ENCODE data around the gene CBFA2T3.

CBFA2T3 gene

GRCh38 chr16:88963583-88963982 lies 13.4 kb downstream of the CBFA2T3 start:
- DNase-seq (ENCODE audit: low read depth in 4 of 4, low spot score in 1 of 4): no peak

DNA sequence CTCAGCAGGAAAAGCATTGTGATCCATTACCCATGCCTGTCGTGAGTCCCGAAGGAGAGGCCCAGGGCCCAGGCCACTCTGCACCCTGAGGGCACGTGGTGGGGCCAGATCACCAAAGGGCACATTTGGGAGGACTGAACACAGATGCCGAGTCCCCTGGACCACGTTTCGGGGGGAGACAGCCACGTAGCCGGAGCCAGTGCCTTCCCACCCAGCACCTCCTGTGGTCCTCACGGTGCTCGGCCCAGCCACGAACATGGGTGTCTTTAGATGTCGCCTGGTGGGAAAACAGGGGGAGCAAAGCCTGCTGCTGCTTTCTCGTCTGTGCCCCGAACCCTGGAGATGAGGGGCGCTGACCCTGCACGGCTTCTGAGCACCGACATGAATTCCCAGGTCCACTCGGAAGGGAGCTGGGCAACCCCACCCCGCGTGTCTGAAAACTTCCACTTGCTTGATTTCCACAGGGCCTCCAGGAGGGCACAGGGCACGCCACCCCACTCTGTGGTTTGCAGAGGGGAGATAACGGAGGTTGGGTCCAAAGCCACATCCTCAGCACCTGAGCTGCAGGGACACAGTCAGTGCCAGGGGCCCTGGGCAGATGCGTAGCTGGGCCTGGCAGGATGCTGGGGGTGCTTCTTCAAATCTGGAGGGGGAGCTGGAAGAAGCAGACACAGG lies 14.4 kb downstream of the CBFA2T3 start:
- no peak for DNase-seq (ENCODE audit: low read depth in 4 of 4, low spot score in 1 of 4)

DNA sequence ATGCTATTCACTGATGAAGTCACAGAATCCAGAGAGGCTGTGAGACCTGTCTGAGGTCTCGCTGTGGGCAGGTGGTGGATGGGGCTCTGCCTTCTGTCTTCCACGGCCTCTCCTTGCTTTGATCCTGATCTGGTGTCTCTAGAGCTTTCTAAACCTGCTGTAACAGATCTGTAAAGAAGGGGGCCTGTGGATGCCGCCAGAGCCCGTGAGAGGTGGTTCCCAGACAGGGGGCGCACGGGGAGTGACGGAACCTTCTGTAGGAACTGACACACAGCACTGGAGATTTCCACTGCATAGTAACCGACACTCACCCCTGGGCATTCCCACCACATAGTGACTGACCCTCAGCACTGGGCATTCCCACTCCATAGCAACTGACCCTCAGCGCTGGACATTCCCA lies 16.0 kb downstream of the CBFA2T3 start:
- no peak for DNase-seq (ENCODE audit: low read depth in 4 of 4, low spot score in 1 of 4)

DNA sequence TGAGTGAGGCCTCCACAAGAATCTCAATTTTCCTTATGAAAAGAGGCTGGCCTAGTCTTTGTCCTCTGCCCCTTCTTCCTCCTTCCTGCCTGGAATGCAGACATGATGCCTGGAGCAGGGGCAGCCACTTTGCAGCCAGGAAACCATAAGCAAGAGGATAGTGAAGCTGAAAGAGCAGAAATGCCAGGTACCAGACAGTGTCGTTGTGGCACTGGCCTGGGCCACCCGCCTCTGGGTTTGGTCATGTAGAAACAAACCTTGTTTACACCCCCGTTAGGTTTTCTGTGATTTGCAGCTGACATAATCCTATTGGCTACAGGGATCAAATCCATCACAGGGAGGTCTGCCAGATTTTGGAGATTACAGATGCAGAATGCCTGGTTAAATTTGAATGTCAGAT lies 16.5 kb downstream of the CBFA2T3 start:
- DNase-seq (ENCODE audit: low read depth in 4 of 4, low spot score in 1 of 4): no peak

GRCh38 chr16:88959022-88959421 lies 18.0 kb downstream of the CBFA2T3 start:
- no peak for DNase-seq (ENCODE audit: low read depth in 4 of 4, low spot score in 1 of 4)

DNA sequence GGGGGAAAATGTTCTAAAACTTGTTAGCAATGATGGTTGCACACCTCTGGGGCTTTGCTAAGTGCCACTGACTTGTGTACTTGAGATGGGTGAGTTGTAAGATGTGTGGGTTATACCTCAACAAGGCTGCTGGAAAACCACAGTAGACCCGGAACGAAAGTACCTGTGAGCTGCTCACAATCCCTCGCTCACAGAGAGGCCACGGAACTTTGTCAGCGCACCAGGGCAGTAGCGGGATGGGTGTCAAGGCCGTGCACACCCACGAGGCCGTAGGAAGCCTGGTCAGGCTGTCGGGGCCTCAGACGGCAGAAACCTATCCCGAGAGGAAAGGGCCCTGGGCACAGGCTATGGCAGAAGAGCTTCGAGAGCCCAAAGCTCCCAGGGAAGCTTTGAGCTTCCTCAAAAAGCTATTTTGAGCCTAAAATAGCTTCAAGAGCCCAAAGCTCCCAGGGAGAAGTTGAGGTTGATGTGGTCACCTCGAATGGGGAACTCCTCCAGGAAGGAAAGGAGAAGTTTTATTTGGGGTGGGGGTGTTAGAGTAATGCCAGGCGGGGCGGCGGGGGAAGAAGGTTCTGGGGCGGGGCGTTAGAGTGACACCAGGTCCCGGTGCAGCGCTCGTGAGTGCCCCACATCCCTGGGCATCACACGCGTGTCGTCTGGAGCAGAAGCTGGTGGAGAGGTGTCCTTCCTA lies 19.0 kb downstream of the CBFA2T3 start:
- no peak for DNase-seq (ENCODE audit: low read depth in 4 of 4, low spot score in 1 of 4)

- DNase-seq (ENCODE audit: low read depth in 4 of 4, low spot score in 1 of 4): no peak
Measured at GRCh38 chr16:88957433-88957767, 19.6 kb downstream of the CBFA2T3 start.

- no peak for DNase-seq (ENCODE audit: low read depth in 4 of 4, low spot score in 1 of 4)
Measured at GRCh38 chr16:88956546-88957432, 20.2 kb downstream of the CBFA2T3 start.

DNA sequence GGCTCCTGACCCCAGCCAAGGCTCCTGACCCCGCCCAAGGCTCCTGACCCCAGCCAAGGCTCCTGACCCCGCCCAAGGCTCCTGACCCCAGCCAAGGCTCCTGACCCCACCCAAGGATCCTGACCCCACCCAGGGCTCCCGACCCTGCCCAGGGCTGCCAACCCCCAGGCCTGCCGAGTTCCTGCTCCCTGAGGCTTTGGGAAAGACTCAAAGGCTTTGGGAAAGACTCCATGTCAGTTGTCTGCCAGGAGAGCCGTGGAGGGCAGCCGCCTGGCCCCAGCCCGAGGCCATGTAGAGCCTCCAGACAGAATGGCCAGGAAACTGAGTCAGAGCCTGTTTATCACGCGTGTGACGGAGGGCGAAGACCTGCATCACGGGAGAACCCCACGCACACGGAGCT lies 21.1 kb downstream of the CBFA2T3 start:
- no peak for DNase-seq (ENCODE audit: low read depth in 4 of 4, low spot score in 1 of 4)

DNA sequence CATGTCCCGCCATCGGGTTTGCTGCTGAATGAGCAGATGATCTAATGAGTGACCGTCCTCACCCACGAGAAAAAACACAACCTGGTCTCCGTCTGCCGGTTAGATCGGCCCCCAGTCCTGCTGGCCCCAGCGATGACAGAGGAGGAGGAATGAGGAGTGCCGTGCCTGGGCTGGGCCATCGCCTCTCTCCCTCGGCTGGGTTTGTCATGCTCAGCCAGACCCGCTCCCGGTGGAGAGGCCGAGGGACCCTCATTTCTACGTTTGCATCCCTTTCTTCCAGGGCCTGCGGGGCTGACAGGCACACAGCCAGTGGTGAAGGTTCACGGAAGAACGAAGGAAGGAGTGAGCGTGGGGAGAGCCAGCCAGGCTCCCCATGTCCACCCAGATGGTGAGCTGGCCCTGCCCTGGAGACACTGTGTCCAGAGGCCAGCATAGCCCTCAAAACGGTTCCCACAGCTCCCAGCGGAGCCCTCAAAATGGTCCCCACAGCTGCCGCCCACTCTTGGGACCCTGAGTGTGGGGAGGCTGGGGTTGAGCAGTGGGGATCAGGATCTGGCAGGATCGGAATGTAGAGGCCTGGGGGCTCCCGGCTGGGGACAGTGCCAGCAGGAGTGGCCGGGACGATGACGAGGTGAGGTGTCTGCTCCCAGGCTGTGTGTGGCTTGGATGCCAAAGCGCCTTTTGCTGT lies 23.9 kb downstream of the CBFA2T3 start:
- DNase-seq (ENCODE audit: low read depth in 4 of 4, low spot score in 1 of 4): no peak

DNA sequence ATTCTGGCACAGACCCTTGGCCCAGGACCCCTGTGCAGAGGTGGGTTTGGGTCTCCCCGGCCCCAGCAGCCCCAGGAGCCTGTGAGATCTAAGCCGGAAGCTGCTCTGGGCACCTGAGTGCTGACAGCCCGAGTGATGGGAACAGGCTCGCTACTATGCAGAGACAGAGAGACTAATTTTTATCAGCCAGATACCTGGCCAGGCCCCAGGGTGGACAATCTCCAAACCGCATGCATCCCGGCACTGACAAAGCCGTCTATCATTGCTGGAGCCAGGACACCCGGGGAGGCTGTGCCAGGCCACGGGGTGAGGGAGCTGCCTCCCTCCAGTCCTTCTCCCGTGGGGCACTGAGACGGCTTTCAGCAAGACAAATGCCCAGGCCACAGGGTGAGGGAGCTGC lies 25.0 kb downstream of the CBFA2T3 start:
- DNase-seq (ENCODE audit: low read depth in 4 of 4, low spot score in 1 of 4): no peak

DNA sequence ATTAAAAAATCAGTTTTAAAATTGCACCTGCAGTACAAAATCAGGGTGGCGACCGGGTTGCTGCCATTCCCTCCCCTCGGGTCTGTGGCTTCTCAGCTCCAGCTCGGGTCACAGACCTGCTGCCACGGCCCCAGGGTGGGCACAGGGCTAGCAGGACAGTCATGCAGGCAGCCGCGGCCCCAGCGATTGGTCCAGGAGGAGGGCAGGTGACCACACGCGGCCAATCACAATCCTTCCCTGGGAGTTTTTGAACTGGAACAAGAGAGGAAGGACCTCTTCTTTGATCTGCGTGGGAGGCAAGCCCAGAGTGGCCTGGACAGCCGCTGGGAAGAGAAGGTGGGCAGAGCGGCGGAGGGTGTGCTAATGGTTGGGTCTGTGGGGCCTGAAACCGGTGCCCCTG lies 25.5 kb downstream of the CBFA2T3 start:
- no peak for DNase-seq (ENCODE audit: low read depth in 4 of 4, low spot score in 1 of 4)

DNA sequence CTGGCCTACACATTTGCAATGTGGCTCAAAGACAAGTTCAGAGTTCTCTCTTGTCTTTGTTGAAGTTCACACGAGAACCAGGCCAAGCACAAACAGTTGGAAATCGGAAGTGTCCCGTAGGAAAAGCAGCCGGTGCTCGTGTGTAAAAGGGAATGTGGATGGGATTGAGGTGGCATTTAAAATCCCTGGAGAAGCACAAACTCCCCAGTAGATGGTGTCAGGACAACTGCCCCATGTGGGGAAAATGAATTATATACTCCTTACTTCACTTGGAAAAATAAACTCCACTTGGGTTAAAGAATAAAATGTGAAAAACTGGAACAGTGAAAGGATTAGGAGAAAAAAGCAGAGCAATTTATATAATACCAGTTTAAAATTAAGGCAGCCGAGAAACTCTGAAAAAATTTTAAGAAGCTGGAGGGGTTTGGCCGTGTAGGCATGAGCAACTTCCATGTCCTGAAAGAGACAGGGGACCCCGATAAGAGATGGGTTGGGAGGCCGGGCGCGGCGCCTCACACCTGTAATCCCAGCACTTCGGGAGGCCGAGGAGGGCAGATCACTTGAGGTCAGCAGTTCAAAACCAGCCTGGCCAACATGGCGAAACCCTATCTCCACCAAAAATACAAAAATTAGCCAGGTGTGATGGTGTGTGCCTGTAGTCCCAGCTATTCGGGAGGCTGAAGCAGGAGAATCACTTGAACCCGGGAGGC lies 28.1 kb downstream of the CBFA2T3 start:
- DNase-seq (ENCODE audit: low read depth in 4 of 4, low spot score in 1 of 4): no peak

- no peak for DNase-seq (ENCODE audit: low read depth in 4 of 4, low spot score in 1 of 4)
Measured at GRCh38 chr16:88945473-88945872, 31.5 kb downstream of the CBFA2T3 start.

- no peak for DNase-seq (ENCODE audit: low read depth in 4 of 4, low spot score in 1 of 4)
Measured at GRCh38 chr16:88943741-88944140, 33.3 kb downstream of the CBFA2T3 start.

GRCh38 chr16:88943131-88943664 lies 33.8 kb downstream of the CBFA2T3 start:
- no peak for DNase-seq (ENCODE audit: low read depth in 4 of 4, low spot score in 1 of 4)

DNA sequence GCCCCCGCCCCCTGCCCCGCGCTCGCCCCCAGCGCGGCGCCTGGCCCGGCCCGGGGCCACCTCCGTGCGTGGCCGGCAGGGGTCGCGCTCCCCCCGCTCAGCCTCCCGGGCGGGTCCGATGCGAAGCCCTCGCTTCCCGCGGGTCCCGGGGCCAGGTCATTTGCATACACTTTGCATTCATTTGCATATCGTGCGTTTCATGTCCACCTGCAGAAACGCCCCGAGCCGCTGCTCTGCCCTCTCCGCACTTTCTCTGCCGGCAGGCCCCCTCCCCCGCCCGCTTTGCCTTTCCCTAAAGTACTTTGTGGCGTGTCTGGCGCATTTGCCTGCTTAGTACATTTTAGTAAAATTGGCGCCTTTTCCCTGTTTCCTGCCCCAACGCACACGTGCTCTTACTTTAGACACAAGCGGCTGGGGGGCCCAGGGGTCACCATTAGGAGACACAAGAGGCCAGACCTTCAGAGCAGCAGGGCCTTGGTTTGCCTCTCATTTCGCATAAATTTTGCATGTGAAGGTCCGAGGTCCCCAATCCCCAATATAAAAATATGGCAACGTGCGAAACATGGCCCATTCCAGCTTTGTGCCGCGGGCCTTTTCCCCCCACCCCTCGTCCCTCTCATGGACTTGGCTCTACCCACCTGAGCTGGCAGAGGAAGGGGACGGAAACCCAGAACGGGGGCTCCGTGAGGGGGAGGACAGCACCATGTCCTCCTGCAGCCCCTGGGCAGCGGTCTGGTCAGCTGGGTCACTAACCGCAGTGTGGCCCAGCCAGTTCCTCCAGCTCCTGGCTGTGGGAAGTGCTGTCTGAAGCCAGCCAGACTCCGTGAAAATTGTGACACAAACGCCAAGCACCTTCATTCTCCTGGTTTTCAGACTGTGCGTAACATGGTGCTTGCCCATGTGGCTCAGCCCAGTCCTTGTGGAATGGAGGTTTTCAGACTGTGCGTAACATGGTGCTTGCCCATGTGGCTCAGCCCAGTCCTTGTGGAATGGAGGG lies 34.8 kb downstream of the CBFA2T3 start:
- DNase-seq (ENCODE audit: low read depth in 4 of 4, low spot score in 1 of 4): peak; percentile 28 to 52 (median 38)

- DNase-seq (ENCODE audit: low read depth in 4 of 4, low spot score in 1 of 4): no peak
Measured at GRCh38 chr16:88940862-88941817, 35.9 kb downstream of the CBFA2T3 start.

Measured in stimulated activated CD4-positive, alpha-beta T cell treated with anti-CD3 and anti-CD28 coated beads, Interleukin-1b, Interleukin-23, amount 100 ng/mL, for 24 hours (primary cell).